ENCODE measurements around the gene UCN2. TPM values are rescaled to one million over a fixed set of nuclear protein-coding genes. Genes with fewer than 3 reads are reported as not detected.

The UCN2 gene
- total RNA-seq, 1 experiment from 2014 or later: 1.8 TPM

Small RNA genes within 50 kb of the gene (microRNA-seq; reads per million reads assigned to microRNA genes)
- gene MIR6823 (ENCODE audit: unreplicated experiment): not detected
- gene MIR711 (ENCODE audit: unreplicated experiment): not detected

Other genes starting within 250 kb of the UCN2 start
- gene SPINK8, start 230.1 kb downstream of the UCN2 start, total RNA-seq (2021; ENCODE audit: unreplicated experiment): not detected
- not detected for gene FBXW12, start 191.6 kb downstream of the UCN2 start, total RNA-seq (2021; ENCODE audit: unreplicated experiment)
- 22.8 TPM for gene PLXNB1, start 133.7 kb downstream of the UCN2 start, total RNA-seq (2021; ENCODE audit: unreplicated experiment)
- gene CCDC51, start 123.7 kb downstream of the UCN2 start, total RNA-seq (2021; ENCODE audit: unreplicated experiment): 11.9 TPM
- gene TMA7, start 123.5 kb downstream of the UCN2 start, total RNA-seq (2021; ENCODE audit: unreplicated experiment): 175 TPM
- 11.9 TPM for gene ATRIP, start 117.0 kb downstream of the UCN2 start, total RNA-seq (2021; ENCODE audit: unreplicated experiment)
- gene SHISA5, start 59.6 kb downstream of the UCN2 start, total RNA-seq (2021; ENCODE audit: unreplicated experiment): 122 TPM
- 6.0 TPM for gene PFKFB4, start 7.0 kb downstream of the UCN2 start, total RNA-seq (2021; ENCODE audit: unreplicated experiment)
- gene COL7A1, start 31.5 kb upstream of the UCN2 start, total RNA-seq (2021; ENCODE audit: unreplicated experiment): 40.0 TPM
- 227 TPM for gene UQCRC1, start 45.9 kb upstream of the UCN2 start, total RNA-seq (2021; ENCODE audit: unreplicated experiment)
- gene TMEM89, start 58.0 kb upstream of the UCN2 start, total RNA-seq (2021; ENCODE audit: unreplicated experiment): not detected
- 36.3 TPM for gene SLC26A6, start 71.7 kb upstream of the UCN2 start, total RNA-seq (2021; ENCODE audit: unreplicated experiment)
- 7.7 TPM for gene CELSR3, start 99.1 kb upstream of the UCN2 start, total RNA-seq (2021; ENCODE audit: unreplicated experiment)
- 26.8 TPM for gene NCKIPSD, start 122.1 kb upstream of the UCN2 start, total RNA-seq (2021; ENCODE audit: unreplicated experiment)
- gene IP6K2, start 153.4 kb upstream of the UCN2 start, total RNA-seq (2021; ENCODE audit: unreplicated experiment): 50.2 TPM